ENCODE data around the gene B3GALNT1.

DNA sequence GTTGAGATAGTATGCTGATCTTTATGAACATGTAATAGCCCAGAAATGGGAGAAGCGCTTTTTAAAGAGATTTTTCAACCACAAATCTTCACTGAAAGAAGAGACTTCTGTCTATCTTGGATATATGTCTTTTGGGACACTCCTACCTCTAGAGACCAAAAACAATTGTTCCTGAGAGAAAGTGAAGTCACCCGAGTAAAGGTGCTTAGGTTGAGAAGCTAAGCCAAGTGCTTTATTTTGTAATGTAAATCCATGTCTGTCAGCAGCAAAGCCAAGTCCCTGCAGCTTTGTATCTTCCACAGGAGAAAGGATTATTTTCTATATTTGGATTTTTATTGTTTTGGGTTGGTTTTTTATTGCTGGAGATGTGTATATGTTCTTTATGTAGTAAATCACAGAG, 32.1 kb upstream of the B3GALNT1 start:
- TF ChIP-seq POLR2AphosphoS5 (IDR thresholded peaks at IDR 0.05; ENCODE audit: low read depth, low read length) (no peak), POLR2A (IDR thresholded peaks at IDR 0.05; ENCODE audit: low read depth, low read length) (no peak)

All from GM12891 (cell line).